HepG2 (cell line): ENCODE measurements around the gene GSPT1. TPM values are rescaled to one million over a fixed set of nuclear protein-coding genes. Genes with fewer than 3 reads are reported as not detected.

Source experiments
- EED ChIP-seq: sonication (generic); formaldehyde crosslinking; IDR thresholded peaks from 2 replicates; pipeline ENCODE4 v1.5.0; 2020; ENCODE audit warnings: mild to moderate bottlenecking, missing genetic modification reagents
- EHMT2 ChIP-seq: fragments of 200-600 bp; sonication (generic); IDR thresholded peaks from 2 replicates; pipeline ENCODE4 v1.7.0; 2017; ENCODE audit warnings: antibody characterized with exemption, low read depth, low read length, borderline replicate concordance
- FOXA3 ChIP-seq: IDR thresholded peaks from 2 replicates; pipeline ENCODE4 v1.6.1; 2016; ENCODE audit warnings: missing genetic modification reagents, missing compliant biosample characterization
- KLF16 ChIP-seq, 2 experiments: sonication (generic) in 1 of 2; formaldehyde crosslinking in 1 of 2; IDR thresholded peaks; 2 replicates each; pipeline versions ENCODE4 v1.6.1 to v1.8.0; 2016 to 2023; ENCODE audit warnings: missing genetic modification reagents in 2 of 2, missing compliant biosample characterization in 1 of 2
- MAFG ChIP-seq: sonication (generic); formaldehyde crosslinking; IDR thresholded peaks from 2 replicates; pipeline ENCODE4 v1.5.1; 2020; ENCODE audit warnings: mild to moderate bottlenecking, missing genetic modification reagents
- RBM39 ChIP-seq: fragments of 200-400 bp; formaldehyde crosslinking; IDR thresholded peaks from one replicate; pipeline ENCODE4 v1.6.1; 2018; ENCODE audit warnings: antibody characterized with exemption, mild to moderate bottlenecking, low read depth, low read length; ENCODE audit not compliant: poor library complexity, severe bottlenecking
- REPIN1 ChIP-seq: sonication (generic); formaldehyde crosslinking; IDR thresholded peaks from 2 replicates; pipeline ENCODE4 v1.8.0; 2022; ENCODE audit warnings: missing genetic modification reagents, low read depth, mild to moderate bottlenecking, borderline replicate concordance
- SATB2 ChIP-seq: sonication (generic); formaldehyde crosslinking; IDR thresholded peaks from 2 replicates; pipeline ENCODE4 v1.5.0; 2020; ENCODE audit warnings: missing genetic modification reagents
- SP5 ChIP-seq: IDR thresholded peaks from 2 replicates; pipeline ENCODE4 v1.6.1; 2016; ENCODE audit warnings: low read depth, borderline replicate concordance
- SRY ChIP-seq: sonication (generic); formaldehyde crosslinking; IDR thresholded peaks from 2 replicates; pipeline ENCODE4 v1.8.0; 2022; ENCODE audit warnings: mild to moderate bottlenecking, missing genetic modification reagents
- TBL1XR1 ChIP-seq: fragments of 150-350 bp; IDR thresholded peaks from 2 replicates; pipeline ENCODE4 v1.6.1; 2014; ENCODE audit warnings: borderline replicate concordance, low read length; ENCODE audit not compliant: partially characterized antibody
- THAP7 ChIP-seq: sonication (generic); formaldehyde crosslinking; IDR thresholded peaks from 2 replicates; pipeline ENCODE4 v1.8.1; 2023; ENCODE audit warnings: mild to moderate bottlenecking, missing genetic modification reagents
- ZBTB37 ChIP-seq: sonication (generic); formaldehyde crosslinking; IDR thresholded peaks from 2 replicates; pipeline ENCODE4 v1.4.0; 2020; ENCODE audit warnings: mild to moderate bottlenecking, missing genetic modification reagents
- ZBTB4 ChIP-seq: sonication (generic); formaldehyde crosslinking; IDR thresholded peaks from 2 replicates; pipeline ENCODE4 v1.4.0; 2020; ENCODE audit warnings: missing genetic modification reagents, mild to moderate bottlenecking, borderline replicate concordance
- ZFP36L2 ChIP-seq: sonication (generic); formaldehyde crosslinking; IDR thresholded peaks from 2 replicates; pipeline ENCODE4 v1.4.0; 2020; ENCODE audit warnings: missing genetic modification reagents
- ZNF234 ChIP-seq: sonication (generic); formaldehyde crosslinking; conservative IDR thresholded peaks from 2 replicates; pipeline ENCODE4 v1.5.1; 2020; ENCODE audit warnings: mild to moderate bottlenecking, missing genetic modification reagents
- ZNF3 ChIP-seq: IDR thresholded peaks from 2 replicates; pipeline ENCODE4 v1.7.0; 2017; ENCODE audit warnings: inconsistent platforms
- ZNF30 ChIP-seq: sonication (generic); formaldehyde crosslinking; IDR thresholded peaks from 2 replicates; pipeline ENCODE4 v1.5.0; 2020; ENCODE audit warnings: mild to moderate bottlenecking, missing genetic modification reagents
- ZNF501 ChIP-seq: sonication (generic); formaldehyde crosslinking; IDR thresholded peaks from 2 replicates; pipeline ENCODE4 v1.5.1; 2020; ENCODE audit warnings: mild to moderate bottlenecking, moderate library complexity, missing genetic modification reagents
- ZNF510 ChIP-seq: sonication (generic); formaldehyde crosslinking; IDR thresholded peaks from 2 replicates; pipeline ENCODE4 v1.4.0; 2020; ENCODE audit warnings: low read depth, mild to moderate bottlenecking, missing genetic modification reagents
- ZNF788 ChIP-seq: sonication (generic); formaldehyde crosslinking; IDR thresholded peaks from 2 replicates; pipeline ENCODE4 v1.5.0; 2020; ENCODE audit warnings: mild to moderate bottlenecking, missing genetic modification reagents, borderline replicate concordance
- polyA plus RNA-seq, 8 experiments: library from polyadenylated mRNA; depleted of rRNA in 3 of 8; stranded (reverse) in 7 of 8; unstranded in 1 of 8; fragments of >200 nt; fragmentation: Illumina TruSeq in 4 of 8; extraction: Trizol in 4 of 8; gene quantifications; 2 replicates each; pipeline versions ENCODE4 v1.2.1 to v1.2.3, GENCODE V29; 2011 to 2016; ENCODE audit warnings: low read depth in 4 of 8, missing spikeins in 1 of 8, mixed read lengths in 1 of 8; ENCODE audit not compliant: insufficient read depth in 1 of 8
- total RNA-seq, 5 experiments: library from RNA; depleted of rRNA; stranded (reverse); fragments of >200 nt; fragmentation: Illumina TruSeq; extraction: Trizol; gene quantifications; 2 replicates each; pipeline ENCODE4 v1.2.3, GENCODE V29; 2016; ENCODE audit warnings: low read depth in 1 of 5
- TF ChIP-seq, protein P1 (sequence below), 2 experiments: sonication (generic) in 1 of 2; formaldehyde crosslinking in 1 of 2; IDR thresholded peaks; 2 replicates each; pipeline versions ENCODE4 v1.4.0 to v1.6.1; 2018 to 2020; ENCODE audit warnings: missing genetic modification reagents in 2 of 2, borderline replicate concordance in 1 of 2, low read depth in 1 of 2, mild to moderate bottlenecking in 1 of 2, missing biosample characterization in 1 of 2
- TF ChIP-seq, protein P2 (sequence below): IDR thresholded peaks from 2 replicates; pipeline ENCODE4 v1.6.1; 2016; ENCODE audit warnings: missing genetic modification reagents, missing compliant biosample characterization

GSPT1 gene
- total and polyA plus RNA-seq, 2 of the 13 experiments (the other 11 are each of a cell fraction or from before 2014, with no cell fraction given), result 120 to 316 TPM

- TF ChIP-seq ZNF501 (CRISPR knock-in tag), result 0 out of 2 replicates have a peak, but pooled peaks have one; percentile 51
- no peak for TF ChIP-seq SP5 (CRISPR knock-in tag)
- TF ChIP-seq SATB2, result 0 out of 2 replicates have a peak, but pooled peaks have one; percentile 19
- 0 out of 2 replicates have a peak, but pooled peaks have one; percentile 25 for TF ChIP-seq REPIN1 (CRISPR knock-in tag)
- no peak for TF ChIP-seq EED (CRISPR knock-in tag)
- TF ChIP-seq TBL1XR1, result peak; percentile 50
- TF ChIP-seq, protein P1, sequence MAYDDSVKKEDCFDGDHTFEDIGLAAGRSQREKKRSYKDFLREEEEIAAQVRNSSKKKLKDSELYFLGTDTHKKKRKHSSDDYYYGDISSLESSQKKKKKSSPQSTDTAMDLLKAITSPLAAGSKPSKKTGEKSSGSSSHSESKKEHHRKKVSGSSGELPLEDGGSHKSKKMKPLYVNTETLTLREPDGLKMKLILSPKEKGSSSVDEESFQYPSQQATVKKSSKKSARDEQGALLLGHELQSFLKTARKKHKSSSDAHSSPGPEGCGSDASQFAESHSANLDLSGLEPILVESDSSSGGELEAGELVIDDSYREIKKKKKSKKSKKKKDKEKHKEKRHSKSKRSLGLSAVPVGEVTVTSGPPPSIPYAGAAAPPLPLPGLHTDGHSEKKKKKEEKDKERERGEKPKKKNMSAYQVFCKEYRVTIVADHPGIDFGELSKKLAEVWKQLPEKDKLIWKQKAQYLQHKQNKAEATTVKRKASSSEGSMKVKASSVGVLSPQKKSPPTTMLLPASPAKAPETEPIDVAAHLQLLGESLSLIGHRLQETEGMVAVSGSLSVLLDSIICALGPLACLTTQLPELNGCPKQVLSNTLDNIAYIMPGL (CRISPR knock-in tag; IDR thresholded peaks at IDR 0.05; ENCODE audit: borderline replicate concordance in 1 of 2, low read depth in 1 of 2), result no peak
- TF ChIP-seq MAFG (CRISPR knock-in tag), result no peak
- no peak for TF ChIP-seq ZNF3
- no peak for TF ChIP-seq ZFP36L2 (CRISPR knock-in tag)
- no peak for TF ChIP-seq ZNF510
- no peak for TF ChIP-seq ZNF30
- TF ChIP-seq RBM39, result no peak
- TF ChIP-seq ZNF788 (CRISPR knock-in tag), result no peak
- 0 out of 4 replicates have a peak, but pooled peaks of 1 of the 2 experiments have one; percentile 42 for TF ChIP-seq KLF16 (CRISPR knock-in tag; IDR thresholded peaks at IDR 0.05)
- TF ChIP-seq, protein P2, sequence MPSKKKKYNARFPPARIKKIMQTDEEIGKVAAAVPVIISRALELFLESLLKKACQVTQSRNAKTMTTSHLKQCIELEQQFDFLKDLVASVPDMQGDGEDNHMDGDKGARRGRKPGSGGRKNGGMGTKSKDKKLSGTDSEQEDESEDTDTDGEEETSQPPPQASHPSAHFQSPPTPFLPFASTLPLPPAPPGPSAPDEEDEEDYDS, result 0 out of 2 replicates have a peak, but pooled peaks have one; percentile 24
- peak; percentile 54 for TF ChIP-seq FOXA3 (CRISPR knock-in tag)
- no peak for TF ChIP-seq THAP7
- TF ChIP-seq ZNF234 (CRISPR knock-in tag), result 0 out of 2 replicates have a peak, but pooled peaks have one; percentile 19
- TF ChIP-seq ZBTB4, result no peak
- no peak for TF ChIP-seq SRY (CRISPR knock-in tag)
- TF ChIP-seq EHMT2, result no peak
- peak; percentile 43; the same call in 1 of the 2 replicates for TF ChIP-seq ZBTB37 (CRISPR knock-in tag)
Measured at GRCh38 chr16:11824362-11824761, 91.4 kb downstream of the GSPT1 start (continued).
